Body of pancreas (tissue), 4 donors: ENCODE measurements around the gene XBP1. TPM values are rescaled to one million over a fixed set of nuclear protein-coding genes. Genes with fewer than 3 reads are reported as not detected.
"Not testable (repeated sequence)": the region's sequence is repeated elsewhere in the genome, so short reads cannot be mapped to it uniquely, and the experiment has no call there.

Experiments
- ATAC-seq: fragments of 150-250 bp; one replicate; pipeline ENCODE4 v1.9.1; 2016
- DNase-seq, 4 donors: peaks; one replicate each; pipeline ENCODE4 v3.0.0-alpha.2; 2019
- H3K27ac ChIP-seq, 4 donors: fragments of 200-600 bp; sonication (generic); 1 replicate in 3 of 4; 2 replicates in 1 of 4; pipeline versions ENCODE4 v1.5.1 to v1.6.1; 2016 to 2019; ENCODE audit warnings: mild to moderate bottlenecking in 1 of 4, mixed read lengths in 1 of 4, moderate library complexity in 1 of 4
- H3K27me3 ChIP-seq, 2 donors: fragments of 200-600 bp; sonication (generic); one replicate each; pipeline ENCODE4 v1.6.0; 2016; ENCODE audit warnings: mild to moderate bottlenecking in 1 of 2
- H3K36me3 ChIP-seq, 2 donors: fragments of 200-600 bp; sonication (generic); replicated peaks in 1 of 2; 2 replicates each; pipeline ENCODE4 v1.5.1; 2016; ENCODE audit warnings: low read depth in 2 of 2; ENCODE audit not compliant: insufficient read depth in 1 of 2
- H3K4me1 ChIP-seq: fragments of 200-600 bp; sonication (generic); one replicate; pipeline ENCODE4 v1.6.0; 2016
- H3K4me3 ChIP-seq, 2 donors: fragments of 200-600 bp; sonication (generic); 1 replicate in 1 of 2; 2 replicates in 1 of 2; pipeline ENCODE4 v1.5.1; 2016 to 2019
- H3K9me3 ChIP-seq, 3 donors: fragments of 200-600 bp; sonication (generic); 1 replicate in 2 of 3; 2 replicates in 1 of 3; pipeline ENCODE4 v1.5.1; 2016
- POLR2A ChIP-seq, 3 donors: fragments of 450-650 bp; IDR thresholded peaks; one replicate each; pipeline ENCODE4 v1.6.1; 2016; ENCODE audit warnings: antibody characterized with exemption in 3 of 3, mild to moderate bottlenecking in 2 of 3
- WGBS, 2 donors: methylation state at CpG; one replicate each; pipeline ENCODE4 v1.1.5; 2017; 5-methylcytosine and 5-hydroxymethylcytosine counted together
- intact Hi-C: fragments of 100-400 bp; cut with DNase I; formaldehyde crosslinking; loops from one replicate; pipeline ENCODE4 v1.15.1; 2023
- total RNA-seq, 2 donors: library from RNA; depleted of rRNA; stranded (reverse); fragments of >200 nt; gene quantifications; one replicate each; pipeline ENCODE4 v1.1.0, GENCODE V29; 2016
- TF ChIP-seq, protein P1 (sequence below), 7 experiments: fragments of 450-650 bp in 4 of 7; fragments of 200-600 bp in 3 of 7; sonication (generic) in 3 of 7; IDR thresholded peaks; one replicate each; pipeline ENCODE4 v1.5.1; 2016 to 2019; ENCODE audit warnings: antibody characterized with exemption in 7 of 7

XBP1 gene
- total RNA-seq, 2 donors from 2014 or later: 642 to 771 TPM

GRCh38 chr22:28826921-28827320 is 26.6 kb upstream of the XBP1 start:
- Histone ChIP-seq H3K27ac (no peak overlapping the region), H3K4me1 (peaks cover 60% of the 10 kb centered on the region), H3K36me3 (no peaks in the 10 kb centered on the region), H3K9me3 (no peaks in the 10 kb centered on the region), H3K4me3 (no peak overlapping the region), H3K27me3 (no peaks in the 10 kb centered on the region)
- WGBS, 2 donors: 89 to 94% methylated on average over 5 to 7 of the region's 7 CpGs
- no peak for DNase-seq
- TF ChIP-seq POLR2A (IDR thresholded peaks at IDR 0.05): no peak
- TF ChIP-seq, protein P1, sequence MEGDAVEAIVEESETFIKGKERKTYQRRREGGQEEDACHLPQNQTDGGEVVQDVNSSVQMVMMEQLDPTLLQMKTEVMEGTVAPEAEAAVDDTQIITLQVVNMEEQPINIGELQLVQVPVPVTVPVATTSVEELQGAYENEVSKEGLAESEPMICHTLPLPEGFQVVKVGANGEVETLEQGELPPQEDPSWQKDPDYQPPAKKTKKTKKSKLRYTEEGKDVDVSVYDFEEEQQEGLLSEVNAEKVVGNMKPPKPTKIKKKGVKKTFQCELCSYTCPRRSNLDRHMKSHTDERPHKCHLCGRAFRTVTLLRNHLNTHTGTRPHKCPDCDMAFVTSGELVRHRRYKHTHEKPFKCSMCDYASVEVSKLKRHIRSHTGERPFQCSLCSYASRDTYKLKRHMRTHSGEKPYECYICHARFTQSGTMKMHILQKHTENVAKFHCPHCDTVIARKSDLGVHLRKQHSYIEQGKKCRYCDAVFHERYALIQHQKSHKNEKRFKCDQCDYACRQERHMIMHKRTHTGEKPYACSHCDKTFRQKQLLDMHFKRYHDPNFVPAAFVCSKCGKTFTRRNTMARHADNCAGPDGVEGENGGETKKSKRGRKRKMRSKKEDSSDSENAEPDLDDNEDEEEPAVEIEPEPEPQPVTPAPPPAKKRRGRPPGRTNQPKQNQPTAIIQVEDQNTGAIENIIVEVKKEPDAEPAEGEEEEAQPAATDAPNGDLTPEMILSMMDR (IDR thresholded peaks at IDR 0.05): no peak
- no peak for ATAC-seq
- intact Hi-C loops: no loop called here

- ATAC-seq, H3K27ac ChIP-seq, intact Hi-C loops, H3K27me3 ChIP-seq, H3K36me3 ChIP-seq, H3K4me3 ChIP-seq, H3K9me3 ChIP-seq, DNase-seq: not testable (repeated sequence)
- 75 to 95% methylated on average over 4 of the region's 4 CpGs for WGBS, 2 donors
- H3K4me1 ChIP-seq: peaks cover 65% of the 10 kb centered on the region
Observed at GRCh38 chr22:28826430-28826829, 26.1 kb upstream of the XBP1 start.

GRCh38 chr22:28824455-28824854 is 24.1 kb upstream of the XBP1 start:
- ATAC-seq, H3K36me3 ChIP-seq, intact Hi-C loops, H3K27me3 ChIP-seq, H3K9me3 ChIP-seq, H3K4me3 ChIP-seq: not testable (repeated sequence)
- peak in 2 of 4 donors; percentile 19 to 36 for DNase-seq
- peaks cover 72% of the 10 kb centered on the region for H3K4me1 ChIP-seq
- H3K27ac ChIP-seq: peak overlapping the region in 3 of 4 donors; percentile 13 to 91 (median 48)
- 89 to 91% methylated on average over 9 of the region's 9 CpGs for WGBS, 2 donors

- Histone ChIP-seq H3K27me3 (no peaks in the 10 kb centered on the region), H3K9me3 (no peaks in the 10 kb centered on the region), H3K4me3 (no peak overlapping the region), H3K4me1 (peaks cover 74% of the 10 kb centered on the region), H3K27ac (peak overlapping the region; percentile 69 to 96 (median 88)), H3K36me3 (no peaks in the 10 kb centered on the region)
- WGBS, 2 donors: 18 to 22% methylated on average over 4 of the region's 4 CpGs
- TF ChIP-seq POLR2A (IDR thresholded peaks at IDR 0.05): no peak
- TF ChIP-seq, protein P1 (IDR thresholded peaks at IDR 0.05): no peak
- intact Hi-C loops: no loop called here
- peak; percentile 57 to 87 (median 70) for DNase-seq
- peak; percentile 23 for ATAC-seq
Observed at GRCh38 chr22:28822930-28823551, 22.7 kb upstream of the XBP1 start.

- H3K4me1 ChIP-seq: peaks cover 90% of the 10 kb centered on the region
- no peaks in the 10 kb centered on the region for H3K36me3 ChIP-seq
- TF ChIP-seq, protein P1 (IDR thresholded peaks at IDR 0.05): no peak
- TF ChIP-seq POLR2A (IDR thresholded peaks at IDR 0.05): no peak
- H3K27ac ChIP-seq: peak overlapping the region; percentile 45 to 96 (median 88)
- H3K4me3 ChIP-seq: no peak overlapping the region
- H3K9me3 ChIP-seq: no peaks in the 10 kb centered on the region
- 40 to 56% methylated on average over 1 of the region's 1 CpG for WGBS, 2 donors
- no peaks in the 10 kb centered on the region for H3K27me3 ChIP-seq
- DNase-seq (no peak), ATAC-seq (no peak)
- intact Hi-C loops: no loop called here
Observed at GRCh38 chr22:28821452-28821851, 21.1 kb upstream of the XBP1 start.

GRCh38 chr22:28820885-28821284 is 20.5 kb upstream of the XBP1 start:
- no peak for TF ChIP-seq POLR2A (IDR thresholded peaks at IDR 0.05)
- TF ChIP-seq, protein P1 (IDR thresholded peaks at IDR 0.05): no peak
- DNase-seq: no peak
- Histone ChIP-seq H3K4me1 (peaks cover 96% of the 10 kb centered on the region), H3K36me3 (no peaks in the 10 kb centered on the region), H3K27ac (peak overlapping the region; percentile 39 to 96 (median 88)), H3K4me3 (no peak overlapping the region), H3K9me3 (no peaks in the 10 kb centered on the region), H3K27me3 (no peaks in the 10 kb centered on the region)
- 63 to 81% methylated on average over 2 of the region's 2 CpGs for WGBS, 2 donors
- no peak for ATAC-seq
- intact Hi-C loops: no loop called here
